Activated CD4-positive, alpha-beta T cell treated with anti-CD3 and anti-CD28 coated beads, Interleukin-2, amount 50 U/mL, for 48 hours (primary cell): Measurements from ENCODE around the gene ZNF480.
A peak's percentile ranks its signal among the peaks of the same experiment; 100 is the strongest.
"Not testable (repeated sequence)": the region's sequence is repeated elsewhere in the genome, so short reads cannot be mapped to it uniquely, and the experiment has no call there.

ENCODE experiments used
- DNase-seq, 2 experiments: peaks; one replicate each; pipeline ENCODE4 v3.0.0-alpha.2; 2020

The ZNF480 gene

GRCh38 chr19:52296773-52297600, at the start of gene ZNF480:
Gene ZNF480 (plus strand): TSS chr19:52297169. CDS start chr19:52300413, 3,244 bp downstream.
- peak; percentile 63 to 67 for DNase-seq

GRCh38 chr19:52248241-52248640, 48.7 kb upstream of the ZNF480 start:
- peak; percentile 66 to 71 for DNase-seq

- no peak for DNase-seq
Observed at GRCh38 chr19:52258426-52258825, 38.5 kb upstream of the ZNF480 start.

- DNase-seq: peak; percentile 5 to 16
Observed at GRCh38 chr19:52265556-52265955, 31.4 kb upstream of the ZNF480 start.

- DNase-seq: peak; percentile 99
Observed at GRCh38 chr19:52269338-52270261, 27.4 kb upstream of the ZNF480 start, which contains the start of gene ZNF766. Gene ZNF766 (plus strand): TSS chr19:52269587. CDS start chr19:52269614, 27 bp downstream.

GRCh38 chr19:52270266-52270885, 26.6 kb upstream of the ZNF480 start:
- DNase-seq: peak; percentile 5 to 16

- no peak for DNase-seq
Observed at GRCh38 chr19:52273301-52273700, 23.7 kb upstream of the ZNF480 start.

- no peak for DNase-seq
Observed at GRCh38 chr19:52274191-52274590, 22.8 kb upstream of the ZNF480 start.

- DNase-seq: no peak
Observed at GRCh38 chr19:52275988-52276387, 21.0 kb upstream of the ZNF480 start.

- DNase-seq: no peak
Observed at GRCh38 chr19:52277471-52277870, 19.5 kb upstream of the ZNF480 start.

- DNase-seq: no peak
Observed at GRCh38 chr19:52286256-52286655, 10.7 kb upstream of the ZNF480 start.

GRCh38 chr19:52291781-52292180, 5.2 kb upstream of the ZNF480 start:
- DNase-seq: no peak

GRCh38 chr19:52292946-52293345, 4.0 kb upstream of the ZNF480 start:
- DNase-seq: not testable (repeated sequence)

- DNase-seq: no peak
Observed at GRCh38 chr19:52296400-52296772, 583 bp upstream of the ZNF480 start.

- no peak for DNase-seq
Observed at GRCh38 chr19:52297601-52298364, 814 bp downstream of the ZNF480 start.

- DNase-seq: peak in 1 of 2 experiments; percentile 15
Observed at GRCh38 chr19:52307275-52307674, 10.3 kb downstream of the ZNF480 start.

- no peak for DNase-seq
Observed at GRCh38 chr19:52322429-52322828, 25.5 kb downstream of the ZNF480 start.

- DNase-seq: no peak
Observed at GRCh38 chr19:52331757-52332156, 34.8 kb downstream of the ZNF480 start.

GRCh38 chr19:52335768-52336116, 38.8 kb downstream of the ZNF480 start:
- DNase-seq: no peak

- peak; percentile 91 to 92 for DNase-seq
Observed at GRCh38 chr19:52336117-52336790, 39.3 kb downstream of the ZNF480 start, which contains the start of gene ZNF610. Gene ZNF610 (plus strand): TSS chr19:52336243. CDS start chr19:52349173, 12,930 bp downstream.

- no peak for DNase-seq
Observed at GRCh38 chr19:52336791-52337381, 39.9 kb downstream of the ZNF480 start.
